Measurements from ENCODE around the gene KRT36.

The KRT36 gene

DNA sequence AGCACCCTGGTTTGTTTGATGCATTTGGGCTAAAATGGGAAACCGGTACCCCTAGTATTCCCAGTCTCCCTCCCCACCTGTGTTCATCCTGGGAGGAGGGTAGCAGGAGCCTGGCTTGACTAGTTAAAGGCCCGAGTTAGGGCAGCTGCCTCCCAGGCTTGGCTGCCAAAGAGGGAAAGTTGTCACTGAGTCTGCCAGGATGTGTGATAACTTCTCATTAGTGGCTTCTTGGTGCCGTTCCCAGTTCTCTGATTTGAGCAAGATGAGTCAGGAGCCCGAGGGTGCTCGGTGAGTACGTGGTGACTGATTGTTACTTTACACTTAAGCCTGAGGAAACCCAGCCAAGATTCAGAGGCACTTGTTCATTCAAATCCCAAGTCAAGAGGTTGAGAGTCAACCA is 25.0 kb downstream of the KRT36 start:
- TF ChIP-seq, protein P1, sequence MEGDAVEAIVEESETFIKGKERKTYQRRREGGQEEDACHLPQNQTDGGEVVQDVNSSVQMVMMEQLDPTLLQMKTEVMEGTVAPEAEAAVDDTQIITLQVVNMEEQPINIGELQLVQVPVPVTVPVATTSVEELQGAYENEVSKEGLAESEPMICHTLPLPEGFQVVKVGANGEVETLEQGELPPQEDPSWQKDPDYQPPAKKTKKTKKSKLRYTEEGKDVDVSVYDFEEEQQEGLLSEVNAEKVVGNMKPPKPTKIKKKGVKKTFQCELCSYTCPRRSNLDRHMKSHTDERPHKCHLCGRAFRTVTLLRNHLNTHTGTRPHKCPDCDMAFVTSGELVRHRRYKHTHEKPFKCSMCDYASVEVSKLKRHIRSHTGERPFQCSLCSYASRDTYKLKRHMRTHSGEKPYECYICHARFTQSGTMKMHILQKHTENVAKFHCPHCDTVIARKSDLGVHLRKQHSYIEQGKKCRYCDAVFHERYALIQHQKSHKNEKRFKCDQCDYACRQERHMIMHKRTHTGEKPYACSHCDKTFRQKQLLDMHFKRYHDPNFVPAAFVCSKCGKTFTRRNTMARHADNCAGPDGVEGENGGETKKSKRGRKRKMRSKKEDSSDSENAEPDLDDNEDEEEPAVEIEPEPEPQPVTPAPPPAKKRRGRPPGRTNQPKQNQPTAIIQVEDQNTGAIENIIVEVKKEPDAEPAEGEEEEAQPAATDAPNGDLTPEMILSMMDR (IDR thresholded peaks at IDR 0.05; ENCODE audit: low read depth, low read length, missing control alignments), result no peak
- no peak for DNase-seq (ENCODE audit: low read depth)

DNA sequence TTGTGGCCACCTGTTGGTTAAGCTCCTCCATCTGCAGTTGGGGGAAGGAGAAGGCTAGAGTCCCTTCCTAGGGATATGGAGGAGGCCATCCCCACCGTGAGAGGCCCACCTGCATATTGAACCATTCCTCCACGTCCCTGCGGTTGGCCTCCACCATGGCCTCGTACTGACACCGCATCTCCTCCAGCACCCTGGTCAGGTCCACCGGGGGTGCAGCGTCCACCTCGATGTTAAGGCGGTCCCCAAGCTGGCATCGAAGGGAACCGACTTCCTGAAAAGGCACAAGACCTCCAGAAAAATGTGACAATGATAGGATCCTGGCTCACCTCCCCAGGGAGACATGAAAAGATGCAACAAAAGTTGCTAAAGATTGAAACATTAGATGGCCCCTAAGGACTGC is 25.5 kb downstream of the KRT36 start:
- no peak overlapping the region for H3K4me3 ChIP-seq (ENCODE audit: low read depth, low read length)
- TF ChIP-seq, protein P1 (IDR thresholded peaks at IDR 0.05; ENCODE audit: low read depth, low read length, missing control alignments), result no peak
- no peak for DNase-seq (ENCODE audit: low read depth)

More for the DNA sequence above, 25.0 kb downstream of the KRT36 start:
- no peak overlapping the region for H3K4me3 ChIP-seq (ENCODE audit: low read depth, low read length)

DNA sequence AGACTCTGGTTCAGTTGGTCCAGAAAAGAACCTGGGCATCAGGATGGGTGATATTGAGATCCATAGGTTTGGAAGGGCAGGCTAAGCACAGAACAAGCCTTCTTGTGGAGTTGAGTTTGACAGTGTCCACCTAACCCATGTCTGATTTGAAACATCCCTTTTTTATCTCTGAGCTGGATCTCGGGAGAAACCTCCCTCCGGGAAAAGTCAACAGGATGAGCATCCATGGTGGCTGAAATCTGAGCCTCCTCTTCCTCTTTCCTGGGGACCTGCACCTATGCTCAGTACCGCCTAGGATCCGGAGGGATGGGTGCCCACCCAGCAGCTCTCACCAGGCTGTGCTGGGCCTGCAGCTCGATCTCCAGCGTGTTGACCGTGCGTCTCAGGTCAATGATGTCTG is 26.0 kb downstream of the KRT36 start:
- TF ChIP-seq, protein P1 (IDR thresholded peaks at IDR 0.05; ENCODE audit: low read depth, low read length, missing control alignments), result no peak
- no peak for DNase-seq (ENCODE audit: low read depth)
- no peak overlapping the region for H3K4me3 ChIP-seq (ENCODE audit: low read depth, low read length)

DNA sequence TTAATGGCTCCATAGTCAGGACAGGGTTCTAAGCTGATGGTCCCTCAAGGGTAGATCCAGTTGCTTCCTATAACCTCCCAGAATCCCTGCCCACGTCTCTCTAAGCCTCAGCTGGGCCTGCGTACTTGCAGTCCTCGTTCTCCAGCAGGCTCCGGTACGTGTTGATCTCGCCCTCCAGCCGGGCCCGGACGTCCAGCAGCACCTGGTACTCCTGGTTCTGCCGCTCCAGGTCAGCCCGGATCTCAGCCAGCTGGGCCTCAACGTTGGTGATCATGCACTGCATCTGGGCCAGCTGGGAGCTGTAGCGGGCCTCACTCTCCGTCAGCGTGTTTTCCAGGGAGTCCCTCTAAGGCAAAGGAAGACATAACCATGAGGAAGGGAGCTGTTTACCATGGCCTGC is 27.0 kb downstream of the KRT36 start:
- TF ChIP-seq, protein P1 (IDR thresholded peaks at IDR 0.05; ENCODE audit: low read depth, low read length, missing control alignments), result no peak
- H3K4me3 ChIP-seq (ENCODE audit: low read depth, low read length), result no peak overlapping the region
- no peak for DNase-seq (ENCODE audit: low read depth)

DNA sequence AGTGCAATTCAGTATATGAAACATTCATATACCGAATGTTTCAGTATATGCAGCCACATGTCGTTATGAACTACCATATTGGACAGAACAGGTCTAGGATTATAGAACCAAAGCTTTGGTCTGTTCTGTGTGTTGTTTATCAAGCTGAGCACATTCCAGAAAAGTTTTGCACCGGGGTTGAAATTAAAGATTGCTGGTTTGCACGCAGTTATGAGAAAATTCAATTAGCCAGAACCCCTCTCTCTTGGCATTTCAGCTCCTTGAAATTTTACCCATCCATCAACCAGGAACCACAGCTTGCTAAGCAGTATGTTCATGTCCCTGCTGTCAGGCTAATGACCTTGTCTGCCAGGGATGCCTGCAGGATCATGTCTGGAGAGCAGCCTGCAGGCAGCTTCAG is 32.0 kb downstream of the KRT36 start:
- DNase-seq (ENCODE audit: low read depth), result no peak
- TF ChIP-seq, protein P1 (IDR thresholded peaks at IDR 0.05; ENCODE audit: low read depth, low read length, missing control alignments), result no peak
- H3K4me3 ChIP-seq (ENCODE audit: low read depth, low read length), result no peak overlapping the region

DNA sequence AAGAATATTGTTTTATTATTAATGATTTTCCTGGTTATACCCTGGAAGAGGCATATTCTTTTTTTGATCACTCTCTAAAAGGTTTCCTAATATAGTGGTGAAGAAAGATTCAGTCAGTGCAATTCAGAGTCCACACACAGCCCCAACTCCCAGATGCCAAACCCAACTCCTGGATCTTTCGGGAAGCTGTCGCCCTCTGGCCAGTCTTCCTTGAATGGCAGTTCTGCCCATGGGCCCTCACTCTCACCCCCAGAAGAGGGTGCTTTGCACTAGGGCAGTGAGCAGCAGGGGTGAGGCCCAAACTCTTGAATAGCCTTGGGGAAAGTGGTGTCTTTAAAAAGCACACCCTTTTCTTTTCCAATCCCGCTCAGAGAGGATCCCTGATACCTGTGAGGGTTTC is 33.5 kb downstream of the KRT36 start:
- DNase-seq (ENCODE audit: low read depth), result no peak
- H3K4me3 ChIP-seq (ENCODE audit: low read depth, low read length), result no peak overlapping the region
- TF ChIP-seq, protein P1 (IDR thresholded peaks at IDR 0.05; ENCODE audit: low read depth, low read length, missing control alignments), result no peak

DNA sequence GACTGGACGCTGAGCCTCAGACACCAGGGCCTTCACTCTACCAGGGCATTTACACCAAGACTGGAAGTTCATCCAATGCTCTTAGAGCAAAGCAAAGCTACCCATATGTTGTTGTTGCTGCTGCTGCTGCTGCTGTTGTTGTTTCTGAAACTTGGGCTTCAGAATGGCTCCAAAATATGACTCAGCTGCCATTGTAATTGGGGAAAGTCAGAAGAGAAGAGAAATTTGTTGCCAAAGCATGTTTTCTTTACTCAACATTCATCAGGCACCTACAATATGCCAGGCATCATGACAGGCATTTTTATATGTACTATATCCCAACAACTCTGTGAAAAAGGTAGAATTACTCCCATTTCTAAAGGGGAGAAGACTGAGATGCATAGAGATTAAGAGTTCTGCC is 34.5 kb downstream of the KRT36 start:
- no peak for DNase-seq (ENCODE audit: low read depth)
- TF ChIP-seq, protein P1 (IDR thresholded peaks at IDR 0.05; ENCODE audit: low read depth, low read length, missing control alignments), result no peak
- H3K4me3 ChIP-seq (ENCODE audit: low read depth, low read length), result no peak overlapping the region

Measured in GM12864 (cell line).